Testis (tissue), 3 donors: ENCODE data around the gene MED10. TPM values are rescaled to one million over a fixed set of nuclear protein-coding genes. Genes with fewer than 3 reads are reported as not detected.

Experiments used
- DNase-seq: peaks from one replicate; pipeline ENCODE4 v3.0.0-alpha.2; 2019
- H3K27ac ChIP-seq, 2 donors: fragments of 200-600 bp; sonication (generic); one replicate each; pipeline ENCODE4 v1.5.1; 2019
- H3K27me3 ChIP-seq: fragments of 200-600 bp; sonication (generic); one replicate; pipeline ENCODE4 v1.5.1; 2019
- H3K36me3 ChIP-seq: fragments of 200-600 bp; sonication (generic); one replicate; pipeline ENCODE4 v1.5.1; 2017; ENCODE audit warnings: low read depth; ENCODE audit errors: missing control alignments
- H3K4me1 ChIP-seq: fragments of 200-600 bp; sonication (generic); one replicate; pipeline ENCODE4 v1.5.1; 2019
- H3K4me3 ChIP-seq, 2 donors: fragments of 200-600 bp; sonication (generic); one replicate each; pipeline ENCODE4 v1.5.1; 2017 to 2019
- H3K9me3 ChIP-seq: fragments of 200-600 bp; sonication (generic); one replicate; pipeline ENCODE4 v1.5.1; 2017
- POLR2A ChIP-seq: fragments of 450-650 bp; IDR thresholded peaks from one replicate; pipeline ENCODE4 v1.6.1; 2017; ENCODE audit warnings: antibody characterized with exemption, mild to moderate bottlenecking, moderate library complexity
- WGBS, 2 donors: methylation state at CpG; one replicate each; pipeline ENCODE4 v1.1.5; 2018; 5-methylcytosine and 5-hydroxymethylcytosine counted together
- intact Hi-C: fragments of 100-400 bp; cut with DNase I; formaldehyde crosslinking; loops from one replicate; pipeline ENCODE4 v1.15.1; 2023; ENCODE audit warnings: low total_unique reads
- polyA plus RNA-seq: library from polyadenylated mRNA; stranded (reverse); fragments of 350-450 nt; fragmentation: Illumina TruSeq; extraction: RNeasy Lipid Tissue Mini Kit (QIAGEN cat#74804); gene quantifications from one replicate; pipeline ENCODE4 v1.2.3, GENCODE V29; 2014; ENCODE audit warnings: low read depth, low replicate concordance; ENCODE audit not compliant: insufficient read depth
- total RNA-seq, 2 donors: library from RNA; depleted of rRNA; stranded (reverse); fragments of >200 nt; gene quantifications; one replicate each; pipeline ENCODE4 v1.2.3, GENCODE V29; 2016
- TF ChIP-seq, protein P1 (sequence below), 3 experiments: fragments of 450-650 bp in 2 of 3; fragments of 200-600 bp in 1 of 3; sonication (generic) in 1 of 3; IDR thresholded peaks; one replicate each; pipeline ENCODE4 v1.5.1; 2016 to 2019; ENCODE audit warnings: antibody characterized with exemption in 3 of 3, mild to moderate bottlenecking in 2 of 3, moderate library complexity in 1 of 3

Gene MED10
- total and polyA plus RNA-seq, 3 donors from 2014 or later: 43.6 to 47.9 (median 43.8) TPM

DNA sequence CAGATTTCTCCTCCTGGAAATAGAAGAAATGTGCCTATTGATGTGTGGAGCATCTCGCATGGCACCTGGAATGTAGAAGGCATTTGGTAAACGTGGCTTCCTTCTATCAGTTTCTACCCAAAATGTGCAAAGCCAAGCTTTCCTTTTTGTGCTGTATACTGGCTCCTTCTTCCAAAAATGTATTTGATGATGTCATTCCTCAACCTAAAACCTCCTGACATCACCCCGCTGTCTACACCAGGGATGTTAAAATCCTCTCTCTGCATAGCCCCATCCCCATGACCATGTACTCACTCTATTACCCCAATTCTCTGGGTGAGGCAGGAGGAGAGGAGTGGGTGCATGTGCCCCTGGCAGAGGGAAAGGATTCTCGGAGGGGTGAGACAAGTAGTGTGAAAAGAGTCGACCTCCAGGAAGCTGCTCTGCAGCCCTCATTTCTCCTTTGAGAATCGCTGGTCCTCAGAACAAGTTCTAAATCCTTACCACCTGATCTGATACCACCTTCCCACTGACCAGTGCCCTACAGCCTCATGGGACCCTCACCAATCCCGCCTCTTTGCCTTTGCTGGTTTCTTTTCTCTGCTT lies 11.7 kb upstream of the MED10 start:
- no peaks in the 10 kb centered on the region for H3K9me3 ChIP-seq
- 83 to 89% methylated on average over 7 of the region's 7 CpGs for WGBS, 2 donors
- no peaks in the 10 kb centered on the region for H3K4me1 ChIP-seq
- TF ChIP-seq, protein P1, sequence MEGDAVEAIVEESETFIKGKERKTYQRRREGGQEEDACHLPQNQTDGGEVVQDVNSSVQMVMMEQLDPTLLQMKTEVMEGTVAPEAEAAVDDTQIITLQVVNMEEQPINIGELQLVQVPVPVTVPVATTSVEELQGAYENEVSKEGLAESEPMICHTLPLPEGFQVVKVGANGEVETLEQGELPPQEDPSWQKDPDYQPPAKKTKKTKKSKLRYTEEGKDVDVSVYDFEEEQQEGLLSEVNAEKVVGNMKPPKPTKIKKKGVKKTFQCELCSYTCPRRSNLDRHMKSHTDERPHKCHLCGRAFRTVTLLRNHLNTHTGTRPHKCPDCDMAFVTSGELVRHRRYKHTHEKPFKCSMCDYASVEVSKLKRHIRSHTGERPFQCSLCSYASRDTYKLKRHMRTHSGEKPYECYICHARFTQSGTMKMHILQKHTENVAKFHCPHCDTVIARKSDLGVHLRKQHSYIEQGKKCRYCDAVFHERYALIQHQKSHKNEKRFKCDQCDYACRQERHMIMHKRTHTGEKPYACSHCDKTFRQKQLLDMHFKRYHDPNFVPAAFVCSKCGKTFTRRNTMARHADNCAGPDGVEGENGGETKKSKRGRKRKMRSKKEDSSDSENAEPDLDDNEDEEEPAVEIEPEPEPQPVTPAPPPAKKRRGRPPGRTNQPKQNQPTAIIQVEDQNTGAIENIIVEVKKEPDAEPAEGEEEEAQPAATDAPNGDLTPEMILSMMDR (IDR thresholded peaks at IDR 0.05): no peak
- TF ChIP-seq POLR2A: no peak
- no peak for DNase-seq
- intact Hi-C loops: no loop called here
- no peaks in the 10 kb centered on the region for H3K36me3 ChIP-seq
- no peak overlapping the region for H3K4me3 ChIP-seq
- H3K27me3 ChIP-seq: no peaks in the 10 kb centered on the region
- H3K27ac ChIP-seq: no peak overlapping the region

DNA sequence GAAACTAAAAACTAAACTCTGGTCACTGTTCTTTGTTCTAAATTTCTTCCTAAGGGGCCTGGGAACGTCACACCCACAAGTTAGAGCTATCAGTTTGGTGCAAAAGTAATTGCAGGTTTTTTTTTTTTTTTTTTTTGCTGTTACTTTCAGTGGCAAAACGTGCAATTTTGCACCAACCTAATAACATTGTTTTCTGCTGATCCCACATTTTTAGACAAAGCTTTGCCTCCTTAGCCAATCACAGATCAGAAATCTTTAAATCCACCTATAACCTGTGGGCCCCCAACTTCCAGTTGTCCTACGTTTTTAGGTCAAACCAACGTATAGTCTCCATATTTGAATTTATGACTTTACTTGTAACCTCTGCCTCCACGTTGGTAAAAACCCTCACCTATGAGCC lies 11.1 kb upstream of the MED10 start:
- Histone ChIP-seq H3K4me3 (no peak overlapping the region), H3K27me3 (no peaks in the 10 kb centered on the region), H3K4me1 (no peaks in the 10 kb centered on the region), H3K9me3 (no peaks in the 10 kb centered on the region), H3K27ac (no peak overlapping the region), H3K36me3 (no peaks in the 10 kb centered on the region)
- TF ChIP-seq, protein P1 (IDR thresholded peaks at IDR 0.05): no peak
- TF ChIP-seq POLR2A: no peak
- intact Hi-C loops: no loop called here
- WGBS, 2 donors: 84 to 87% methylated on average over 5 of the region's 5 CpGs
- DNase-seq: no peak

DNA sequence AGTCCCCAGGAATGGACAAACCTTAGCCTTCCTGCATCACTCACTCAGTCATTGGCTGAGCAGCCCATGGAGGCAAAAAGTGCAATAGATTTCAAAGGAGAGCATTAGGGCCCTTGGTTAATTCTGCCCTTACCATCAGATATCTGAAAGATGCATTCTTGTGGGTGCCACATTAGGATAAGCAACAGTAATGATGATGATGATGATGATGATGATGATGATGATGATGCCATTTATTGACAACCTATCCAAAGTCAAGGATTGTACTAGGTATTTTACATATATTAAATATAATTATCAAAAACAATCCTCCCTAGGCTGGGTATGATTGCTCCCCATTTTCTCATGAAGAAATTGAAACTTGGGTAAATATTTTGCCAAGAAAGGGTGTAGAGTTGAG lies 9.6 kb upstream of the MED10 start:
- intact Hi-C loops: no loop called here
- no peak for DNase-seq

DNA sequence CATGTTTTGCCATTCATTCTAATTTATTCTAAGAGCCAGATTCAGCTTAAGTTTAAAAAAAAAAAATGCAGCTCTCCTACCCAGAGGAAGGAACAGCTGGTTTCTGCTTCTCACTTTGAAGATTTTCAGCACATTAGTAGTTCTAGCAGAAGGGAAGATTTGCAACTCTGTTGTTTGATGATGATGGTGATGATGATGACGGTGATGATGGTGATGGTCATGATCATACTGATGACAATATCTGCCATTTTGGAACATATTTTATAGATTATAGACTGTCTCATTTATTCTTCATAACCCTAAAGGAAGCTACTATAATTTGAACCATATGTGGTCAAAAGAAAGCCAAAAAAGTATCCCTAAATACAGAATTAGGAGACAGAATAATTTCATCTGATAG lies 7.9 kb upstream of the MED10 start:
- Histone ChIP-seq H3K9me3 (no peaks in the 10 kb centered on the region), H3K27ac (no peak overlapping the region), H3K36me3 (no peaks in the 10 kb centered on the region), H3K27me3 (no peaks in the 10 kb centered on the region), H3K4me1 (no peaks in the 10 kb centered on the region), H3K4me3 (no peak overlapping the region)
- WGBS, 2 donors: 83 to 89% methylated on average over 1 of the region's 1 CpG
- TF ChIP-seq POLR2A: no peak
- TF ChIP-seq, protein P1 (IDR thresholded peaks at IDR 0.05): no peak
- intact Hi-C loops: no loop called here
- no peak for DNase-seq

More for the DNA sequence above, 9.6 kb upstream of the MED10 start:
- no peaks in the 10 kb centered on the region for H3K27me3 ChIP-seq
- no peaks in the 10 kb centered on the region for H3K4me1 ChIP-seq
- TF ChIP-seq, protein P1 (IDR thresholded peaks at IDR 0.05): no peak
- H3K27ac ChIP-seq: no peak overlapping the region
- H3K36me3 ChIP-seq: no peaks in the 10 kb centered on the region
- H3K9me3 ChIP-seq: no peaks in the 10 kb centered on the region
- no peak overlapping the region for H3K4me3 ChIP-seq

DNA sequence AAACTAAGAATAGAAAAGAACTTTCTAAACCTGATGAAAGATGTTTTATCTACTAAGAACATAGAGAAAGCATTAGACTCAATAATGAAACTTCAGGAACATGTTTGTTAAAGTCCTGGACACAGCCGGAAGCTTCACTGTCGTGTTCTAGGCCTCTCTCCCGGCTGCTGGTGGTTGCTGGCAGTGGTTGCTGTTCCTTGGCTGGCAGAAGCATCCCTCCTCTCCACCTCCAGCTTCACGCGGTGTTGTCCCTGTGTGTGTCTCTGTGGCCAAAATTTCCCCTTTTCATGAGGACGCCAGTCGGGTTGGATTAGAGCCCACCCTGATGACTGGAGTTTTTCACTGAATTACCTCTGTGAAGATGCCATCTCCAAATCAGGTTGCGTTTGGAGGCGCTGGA lies 6.5 kb upstream of the MED10 start:
- no peak for DNase-seq
- H3K36me3 ChIP-seq: no peaks in the 10 kb centered on the region
- H3K27ac ChIP-seq: no peak overlapping the region
- H3K9me3 ChIP-seq: no peaks in the 10 kb centered on the region
- WGBS, 2 donors: 84 to 93% methylated on average over 9 of the region's 9 CpGs
- H3K27me3 ChIP-seq: no peaks in the 10 kb centered on the region
- no peaks in the 10 kb centered on the region for H3K4me1 ChIP-seq
- no peak overlapping the region for H3K4me3 ChIP-seq
- intact Hi-C loops: no loop called here
- no peak for TF ChIP-seq POLR2A
- TF ChIP-seq, protein P1 (IDR thresholded peaks at IDR 0.05): no peak
